ENCODE data around the gene KIF18B. TPM values are rescaled to one million over a fixed set of nuclear protein-coding genes. Genes with fewer than 3 reads are reported as not detected.

KIF18B gene
- total and polyA plus RNA-seq, 2 of the 13 experiments (the other 11 are each of a cell fraction or from before 2014, with no cell fraction given), result 15.2 to 15.3 TPM

- TF ChIP-seq, protein P1, sequence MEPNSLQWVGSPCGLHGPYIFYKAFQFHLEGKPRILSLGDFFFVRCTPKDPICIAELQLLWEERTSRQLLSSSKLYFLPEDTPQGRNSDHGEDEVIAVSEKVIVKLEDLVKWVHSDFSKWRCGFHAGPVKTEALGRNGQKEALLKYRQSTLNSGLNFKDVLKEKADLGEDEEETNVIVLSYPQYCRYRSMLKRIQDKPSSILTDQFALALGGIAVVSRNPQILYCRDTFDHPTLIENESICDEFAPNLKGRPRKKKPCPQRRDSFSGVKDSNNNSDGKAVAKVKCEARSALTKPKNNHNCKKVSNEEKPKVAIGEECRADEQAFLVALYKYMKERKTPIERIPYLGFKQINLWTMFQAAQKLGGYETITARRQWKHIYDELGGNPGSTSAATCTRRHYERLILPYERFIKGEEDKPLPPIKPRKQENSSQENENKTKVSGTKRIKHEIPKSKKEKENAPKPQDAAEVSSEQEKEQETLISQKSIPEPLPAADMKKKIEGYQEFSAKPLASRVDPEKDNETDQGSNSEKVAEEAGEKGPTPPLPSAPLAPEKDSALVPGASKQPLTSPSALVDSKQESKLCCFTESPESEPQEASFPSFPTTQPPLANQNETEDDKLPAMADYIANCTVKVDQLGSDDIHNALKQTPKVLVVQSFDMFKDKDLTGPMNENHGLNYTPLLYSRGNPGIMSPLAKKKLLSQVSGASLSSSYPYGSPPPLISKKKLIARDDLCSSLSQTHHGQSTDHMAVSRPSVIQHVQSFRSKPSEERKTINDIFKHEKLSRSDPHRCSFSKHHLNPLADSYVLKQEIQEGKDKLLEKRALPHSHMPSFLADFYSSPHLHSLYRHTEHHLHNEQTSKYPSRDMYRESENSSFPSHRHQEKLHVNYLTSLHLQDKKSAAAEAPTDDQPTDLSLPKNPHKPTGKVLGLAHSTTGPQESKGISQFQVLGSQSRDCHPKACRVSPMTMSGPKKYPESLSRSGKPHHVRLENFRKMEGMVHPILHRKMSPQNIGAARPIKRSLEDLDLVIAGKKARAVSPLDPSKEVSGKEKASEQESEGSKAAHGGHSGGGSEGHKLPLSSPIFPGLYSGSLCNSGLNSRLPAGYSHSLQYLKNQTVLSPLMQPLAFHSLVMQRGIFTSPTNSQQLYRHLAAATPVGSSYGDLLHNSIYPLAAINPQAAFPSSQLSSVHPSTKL (CRISPR knock-in tag; IDR thresholded peaks at IDR 0.05), result peak; percentile 45; the same call in 1 of the 2 replicates
- TF ChIP-seq, protein P2, sequence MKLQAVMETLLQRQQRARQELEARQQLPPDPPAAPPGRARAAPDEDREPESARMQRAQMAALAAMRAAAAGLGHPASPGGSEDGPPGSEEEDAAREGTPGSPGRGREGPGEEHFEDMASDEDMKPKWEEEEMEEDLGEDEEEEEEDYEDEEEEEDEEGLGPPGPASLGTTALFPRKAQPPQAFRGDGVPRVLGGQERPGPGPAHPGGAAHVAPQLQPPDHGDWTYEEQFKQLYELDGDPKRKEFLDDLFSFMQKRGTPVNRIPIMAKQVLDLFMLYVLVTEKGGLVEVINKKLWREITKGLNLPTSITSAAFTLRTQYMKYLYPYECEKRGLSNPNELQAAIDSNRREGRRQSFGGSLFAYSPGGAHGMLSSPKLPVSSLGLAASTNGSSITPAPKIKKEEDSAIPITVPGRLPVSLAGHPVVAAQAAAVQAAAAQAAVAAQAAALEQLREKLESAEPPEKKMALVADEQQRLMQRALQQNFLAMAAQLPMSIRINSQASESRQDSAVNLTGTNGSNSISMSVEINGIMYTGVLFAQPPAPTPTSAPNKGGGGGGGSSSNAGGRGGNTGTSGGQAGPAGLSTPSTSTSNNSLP (IDR thresholded peaks at IDR 0.05; ENCODE audit: low read depth, low read length), result no peak
- TF ChIP-seq ZNF350 (CRISPR knock-in tag; IDR thresholded peaks at IDR 0.05; ENCODE audit: borderline replicate concordance, low read depth), result 0 out of 2 replicates have a peak, but pooled peaks have one; percentile 26
- no peak for TF ChIP-seq TOPORS (CRISPR knock-in tag; IDR thresholded peaks at IDR 0.05)
- TF ChIP-seq, protein P3, sequence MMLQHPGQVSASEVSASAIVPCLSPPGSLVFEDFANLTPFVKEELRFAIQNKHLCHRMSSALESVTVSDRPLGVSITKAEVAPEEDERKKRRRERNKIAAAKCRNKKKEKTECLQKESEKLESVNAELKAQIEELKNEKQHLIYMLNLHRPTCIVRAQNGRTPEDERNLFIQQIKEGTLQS (CRISPR knock-in tag; IDR thresholded peaks at IDR 0.05), result no peak
- no peak for TF ChIP-seq LCORL (IDR thresholded peaks at IDR 0.05)
- no peak for TF ChIP-seq LCORL (CRISPR knock-in tag; IDR thresholded peaks at IDR 0.05)
- TF ChIP-seq, protein P4, sequence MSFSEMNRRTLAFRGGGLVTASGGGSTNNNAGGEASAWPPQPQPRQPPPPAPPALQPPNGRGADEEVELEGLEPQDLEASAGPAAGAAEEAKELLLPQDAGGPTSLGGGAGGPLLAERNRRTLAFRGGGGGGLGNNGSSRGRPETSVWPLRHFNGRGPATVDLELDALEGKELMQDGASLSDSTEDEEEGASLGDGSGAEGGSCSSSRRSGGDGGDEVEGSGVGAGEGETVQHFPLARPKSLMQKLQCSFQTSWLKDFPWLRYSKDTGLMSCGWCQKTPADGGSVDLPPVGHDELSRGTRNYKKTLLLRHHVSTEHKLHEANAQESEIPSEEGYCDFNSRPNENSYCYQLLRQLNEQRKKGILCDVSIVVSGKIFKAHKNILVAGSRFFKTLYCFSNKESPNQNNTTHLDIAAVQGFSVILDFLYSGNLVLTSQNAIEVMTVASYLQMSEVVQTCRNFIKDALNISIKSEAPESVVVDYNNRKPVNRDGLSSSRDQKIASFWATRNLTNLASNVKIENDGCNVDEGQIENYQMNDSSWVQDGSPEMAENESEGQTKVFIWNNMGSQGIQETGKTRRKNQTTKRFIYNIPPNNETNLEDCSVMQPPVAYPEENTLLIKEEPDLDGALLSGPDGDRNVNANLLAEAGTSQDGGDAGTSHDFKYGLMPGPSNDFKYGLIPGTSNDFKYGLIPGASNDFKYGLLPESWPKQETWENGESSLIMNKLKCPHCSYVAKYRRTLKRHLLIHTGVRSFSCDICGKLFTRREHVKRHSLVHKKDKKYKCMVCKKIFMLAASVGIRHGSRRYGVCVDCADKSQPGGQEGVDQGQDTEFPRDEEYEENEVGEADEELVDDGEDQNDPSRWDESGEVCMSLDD (CRISPR knock-in tag; IDR thresholded peaks at IDR 0.05; ENCODE audit: borderline replicate concordance), result no peak
- TF ChIP-seq ZSCAN31 (CRISPR knock-in tag; IDR thresholded peaks at IDR 0.05; ENCODE audit: low read depth), result no peak
- no peak for TF ChIP-seq MBNL3 (CRISPR knock-in tag; conservative IDR thresholded peaks at IDR 0.05)
- TF ChIP-seq, protein P5, sequence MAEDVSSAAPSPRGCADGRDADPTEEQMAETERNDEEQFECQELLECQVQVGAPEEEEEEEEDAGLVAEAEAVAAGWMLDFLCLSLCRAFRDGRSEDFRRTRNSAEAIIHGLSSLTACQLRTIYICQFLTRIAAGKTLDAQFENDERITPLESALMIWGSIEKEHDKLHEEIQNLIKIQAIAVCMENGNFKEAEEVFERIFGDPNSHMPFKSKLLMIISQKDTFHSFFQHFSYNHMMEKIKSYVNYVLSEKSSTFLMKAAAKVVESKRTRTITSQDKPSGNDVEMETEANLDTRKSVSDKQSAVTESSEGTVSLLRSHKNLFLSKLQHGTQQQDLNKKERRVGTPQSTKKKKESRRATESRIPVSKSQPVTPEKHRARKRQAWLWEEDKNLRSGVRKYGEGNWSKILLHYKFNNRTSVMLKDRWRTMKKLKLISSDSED (CRISPR knock-in tag; IDR thresholded peaks at IDR 0.05), result no peak
- no peak for TF ChIP-seq ZNF572 (CRISPR knock-in tag; IDR thresholded peaks at IDR 0.05)
Measured at GRCh38 chr17:44956998-44957981, 9.7 kb upstream of the KIF18B start (continued).
